ENCODE data around the gene EIF1AX.
"Not testable (repeated sequence)": the region's sequence is repeated elsewhere in the genome, so short reads cannot be mapped to it uniquely, and the experiment has no call there.

Gene EIF1AX

DNA sequence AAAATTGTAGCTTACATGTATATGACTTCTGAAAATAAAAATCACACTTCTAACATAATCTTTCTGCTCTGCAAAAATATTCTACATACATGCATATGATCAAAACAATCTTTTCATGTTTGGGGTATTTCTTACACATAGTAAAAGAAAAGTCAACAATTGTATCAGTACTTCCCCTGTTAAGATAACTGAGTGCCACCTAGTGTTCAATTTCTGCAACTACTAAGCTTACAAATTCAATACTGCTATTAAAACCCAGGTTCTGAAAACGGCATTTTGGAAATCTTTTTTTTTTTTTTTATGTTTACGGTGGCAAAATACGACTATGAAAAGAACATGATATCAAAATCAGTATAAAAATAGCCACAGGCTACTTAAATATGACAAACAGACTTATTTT lies 14.2 kb downstream of the EIF1AX start:
- not testable (repeated sequence) for DNase-seq (ENCODE audit: extremely low read depth in 1 of 2, low read depth in 1 of 2)

DNA sequence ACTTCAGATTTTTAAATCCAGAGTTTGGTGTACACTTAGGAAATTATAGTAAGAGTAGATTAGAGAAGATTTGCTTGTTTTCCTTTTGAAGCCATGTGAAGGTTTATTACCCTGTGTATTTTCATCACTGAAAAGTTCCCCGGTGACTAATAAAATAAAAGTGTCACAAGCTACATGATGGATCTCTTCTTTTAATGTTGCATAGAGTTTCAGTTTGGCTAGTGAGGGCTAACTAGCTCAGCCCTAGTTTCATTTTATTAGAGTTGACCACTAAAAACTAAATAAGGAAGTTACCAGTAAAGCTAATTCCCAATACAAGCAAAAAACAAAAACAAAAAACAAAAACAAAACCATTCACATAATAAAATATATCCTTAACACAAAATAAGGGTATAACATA lies 14.8 kb downstream of the EIF1AX start:
- not testable (repeated sequence) for DNase-seq (ENCODE audit: extremely low read depth in 1 of 2, low read depth in 1 of 2)

DNA sequence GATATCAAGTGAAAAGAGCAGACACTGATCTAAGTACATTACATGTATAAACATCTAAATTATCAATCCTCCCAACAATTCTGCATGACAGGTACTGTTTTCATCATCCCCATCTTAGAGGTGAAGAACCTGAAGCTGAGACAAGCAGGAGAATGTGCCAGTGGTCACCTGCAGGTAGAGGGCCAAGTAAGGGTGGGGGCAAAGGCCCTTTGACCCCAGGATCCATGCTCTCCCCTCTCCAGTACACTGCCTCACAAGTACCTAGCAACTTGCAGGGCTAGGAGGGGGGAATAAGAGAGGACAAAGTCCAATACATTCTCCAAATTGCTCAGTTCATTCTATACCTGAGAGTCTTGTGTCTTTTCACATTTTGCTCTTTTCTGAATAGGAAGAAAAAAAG lies 16.7 kb downstream of the EIF1AX start:
- DNase-seq (ENCODE audit: extremely low read depth in 1 of 2, low read depth in 1 of 2) = no peak

GRCh38 chrX:20118065-20118824 lies 23.4 kb downstream of the EIF1AX start:
- DNase-seq (ENCODE audit: extremely low read depth in 1 of 2, low read depth in 1 of 2) = no peak

DNA sequence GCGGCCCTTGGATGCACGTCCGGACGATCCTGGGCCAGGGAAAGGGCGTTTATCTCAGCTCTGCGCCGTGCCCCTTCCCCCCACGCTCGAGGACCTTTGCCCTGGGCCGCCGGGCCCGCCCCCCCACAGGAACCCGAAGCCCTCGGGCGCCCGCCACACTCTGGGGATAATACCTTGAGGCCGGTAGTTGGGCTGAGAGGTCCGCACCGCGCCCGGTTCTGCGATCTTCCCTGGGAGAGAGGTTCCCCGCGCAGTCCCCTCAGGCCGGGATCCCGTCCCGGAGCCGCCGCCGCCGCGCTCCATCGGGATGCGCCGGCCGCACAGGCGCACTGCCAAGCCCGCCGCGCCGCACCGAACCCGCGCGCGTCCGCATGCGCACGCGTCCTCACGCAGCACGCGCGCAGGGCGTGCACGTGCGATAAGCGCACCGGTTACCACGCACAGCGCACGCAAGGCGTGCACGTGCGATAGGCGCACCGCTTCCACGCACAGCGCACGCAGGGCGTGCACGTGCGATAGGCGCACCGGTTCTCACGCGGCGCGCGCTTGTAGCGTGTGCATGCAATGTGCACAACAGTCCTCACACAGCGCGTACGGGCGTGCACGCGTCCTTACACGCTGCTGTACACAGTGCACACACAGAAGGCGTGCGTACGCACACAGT lies 24.9 kb downstream of the EIF1AX start, which contains the start of gene MAP7D2:
Gene MAP7D2 (minus strand): TSS at position 331 of the 664 bp plus-strand sequence. CDS start 28 bp downstream, at position 303.
- no peak for DNase-seq (ENCODE audit: extremely low read depth in 1 of 2, low read depth in 1 of 2)

- DNase-seq (ENCODE audit: extremely low read depth in 1 of 2, low read depth in 1 of 2) = no peak
Observed at GRCh38 chrX:20116087-20116576, 25.5 kb downstream of the EIF1AX start.

GRCh38 chrX:20112022-20112774 lies 29.4 kb downstream of the EIF1AX start:
- no peak for DNase-seq (ENCODE audit: extremely low read depth in 1 of 2, low read depth in 1 of 2)

DNA sequence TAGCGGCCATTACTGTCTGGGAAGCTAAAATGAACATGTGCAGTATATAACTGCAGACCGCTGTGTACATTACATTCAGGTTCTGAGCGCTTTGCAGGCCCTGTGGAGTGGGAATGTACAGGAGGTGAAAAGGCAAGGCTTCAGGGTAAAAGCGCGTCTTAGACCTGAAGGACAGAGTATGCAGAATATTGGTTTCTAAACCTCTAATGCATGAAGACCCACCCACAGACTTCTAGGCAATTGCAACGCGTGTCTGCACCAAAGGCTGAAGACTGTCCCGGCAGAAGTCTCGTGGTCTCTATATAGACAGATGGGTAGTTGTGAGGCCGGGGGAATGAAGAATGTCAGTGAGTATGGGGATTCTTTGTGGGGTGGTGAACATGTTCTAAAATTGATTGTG lies 30.4 kb downstream of the EIF1AX start:
- DNase-seq (ENCODE audit: extremely low read depth in 1 of 2, low read depth in 1 of 2) = no peak

- DNase-seq (ENCODE audit: extremely low read depth in 1 of 2, low read depth in 1 of 2) = no peak
Observed at GRCh38 chrX:20101934-20102581, 39.6 kb downstream of the EIF1AX start.

- DNase-seq (ENCODE audit: extremely low read depth in 1 of 2, low read depth in 1 of 2) = no peak
Observed at GRCh38 chrX:20091499-20091898, 50.1 kb downstream of the EIF1AX start.

GRCh38 chrX:20089845-20090244 lies 51.8 kb downstream of the EIF1AX start:
- no peak for DNase-seq (ENCODE audit: extremely low read depth in 1 of 2, low read depth in 1 of 2)

GRCh38 chrX:20080277-20080676 lies 61.4 kb downstream of the EIF1AX start:
- no peak for DNase-seq (ENCODE audit: extremely low read depth in 1 of 2, low read depth in 1 of 2)
